ENCODE measurements around the gene STIM1.

The STIM1 gene

GRCh38 chr11:3956038-3956437, 100.6 kb downstream of the STIM1 start:
- no peak for DNase-seq

GRCh38 chr11:3956748-3957147, 101.3 kb downstream of the STIM1 start:
- no peak for DNase-seq

- DNase-seq: no peak
Measured at GRCh38 chr11:3957437-3957836, 102.0 kb downstream of the STIM1 start.

GRCh38 chr11:3958281-3958680, 102.8 kb downstream of the STIM1 start:
- no peak for DNase-seq

GRCh38 chr11:3959015-3959902, 103.8 kb downstream of the STIM1 start:
- DNase-seq: no peak

GRCh38 chr11:3959903-3960265, 104.4 kb downstream of the STIM1 start:
- no peak for DNase-seq

GRCh38 chr11:3962406-3962840, 107.0 kb downstream of the STIM1 start:
- no peak for DNase-seq

- DNase-seq: no peak
Measured at GRCh38 chr11:3964056-3964455, 108.6 kb downstream of the STIM1 start.

GRCh38 chr11:3964935-3965604, 109.6 kb downstream of the STIM1 start:
- no peak for DNase-seq

- DNase-seq: no peak
Measured at GRCh38 chr11:3967695-3968094, 112.2 kb downstream of the STIM1 start.

- DNase-seq: no peak
Measured at GRCh38 chr11:3969200-3969599, 113.7 kb downstream of the STIM1 start.

GRCh38 chr11:3969613-3970012, 114.1 kb downstream of the STIM1 start:
- DNase-seq: no peak

- DNase-seq: no peak
Measured at GRCh38 chr11:3970108-3970507, 114.6 kb downstream of the STIM1 start.

GRCh38 chr11:3971756-3972404, 116.4 kb downstream of the STIM1 start:
- DNase-seq: no peak

GRCh38 chr11:3972431-3972830, 117.0 kb downstream of the STIM1 start:
- no peak for DNase-seq

GRCh38 chr11:3977078-3977477, 121.6 kb downstream of the STIM1 start:
- no peak for DNase-seq

- no peak for DNase-seq
Measured at GRCh38 chr11:3981084-3981633, 125.7 kb downstream of the STIM1 start.

- no peak for DNase-seq
Measured at GRCh38 chr11:3982431-3982830, 127.0 kb downstream of the STIM1 start.

- no peak for DNase-seq
Measured at GRCh38 chr11:3983101-3983500, 127.6 kb downstream of the STIM1 start.

GRCh38 chr11:3984896-3985295, 129.4 kb downstream of the STIM1 start:
- DNase-seq: peak; percentile 15

GRCh38 chr11:3985631-3986030, 130.2 kb downstream of the STIM1 start:
- DNase-seq: no peak

- DNase-seq: no peak
Measured at GRCh38 chr11:3986301-3986700, 130.8 kb downstream of the STIM1 start.

GRCh38 chr11:3989276-3989920, 133.9 kb downstream of the STIM1 start:
- DNase-seq: no peak
